Thyroid gland (tissue), 4 donors: ENCODE data around the gene IFNA13.

Source experiments
- CTCF ChIP-seq, 6 experiments: fragments of 200-600 bp in 3 of 6; fragments of 450-650 bp in 3 of 6; sonication (generic) in 3 of 6; IDR thresholded peaks; one replicate each; pipeline ENCODE4 v1.5.1; 2016 to 2019; ENCODE audit warnings: antibody characterized with exemption in 6 of 6, mild to moderate bottlenecking in 2 of 6, inconsistent platforms in 1 of 6, moderate library complexity in 1 of 6
- POLR2A ChIP-seq, 2 donors: fragments of 450-650 bp; IDR thresholded peaks; one replicate each; pipeline ENCODE4 v1.6.1; 2017; ENCODE audit warnings: antibody characterized with exemption in 2 of 2, mild to moderate bottlenecking in 2 of 2, moderate library complexity in 1 of 2

GRCh38 chr9:21326526-21327139 lies 41.2 kb downstream of the IFNA13 start:
- peak in 5 of 6 experiments; percentile 22 to 65 (median 53) for TF ChIP-seq CTCF (IDR thresholded peaks at IDR 0.05)
- TF ChIP-seq POLR2A (IDR thresholded peaks at IDR 0.05): no peak
